Stimulated activated CD8-positive, alpha-beta memory T cell treated with anti-CD3 and anti-CD28 coated beads, Interleukin-12 subunit alpha, Interleukin-12 subunit beta, amount 100 ng/mL, for 24 hours (primary cell): ENCODE results near the gene RNF214.
"Not testable (repeated sequence)": the region's sequence is repeated elsewhere in the genome, so short reads cannot be mapped to it uniquely, and the experiment has no call there.

Source experiments
- DNase-seq: peaks from one replicate; pipeline ENCODE4 v3.0.0-alpha.2; 2020; ENCODE audit errors: extremely low read depth

The RNF214 gene

DNA sequence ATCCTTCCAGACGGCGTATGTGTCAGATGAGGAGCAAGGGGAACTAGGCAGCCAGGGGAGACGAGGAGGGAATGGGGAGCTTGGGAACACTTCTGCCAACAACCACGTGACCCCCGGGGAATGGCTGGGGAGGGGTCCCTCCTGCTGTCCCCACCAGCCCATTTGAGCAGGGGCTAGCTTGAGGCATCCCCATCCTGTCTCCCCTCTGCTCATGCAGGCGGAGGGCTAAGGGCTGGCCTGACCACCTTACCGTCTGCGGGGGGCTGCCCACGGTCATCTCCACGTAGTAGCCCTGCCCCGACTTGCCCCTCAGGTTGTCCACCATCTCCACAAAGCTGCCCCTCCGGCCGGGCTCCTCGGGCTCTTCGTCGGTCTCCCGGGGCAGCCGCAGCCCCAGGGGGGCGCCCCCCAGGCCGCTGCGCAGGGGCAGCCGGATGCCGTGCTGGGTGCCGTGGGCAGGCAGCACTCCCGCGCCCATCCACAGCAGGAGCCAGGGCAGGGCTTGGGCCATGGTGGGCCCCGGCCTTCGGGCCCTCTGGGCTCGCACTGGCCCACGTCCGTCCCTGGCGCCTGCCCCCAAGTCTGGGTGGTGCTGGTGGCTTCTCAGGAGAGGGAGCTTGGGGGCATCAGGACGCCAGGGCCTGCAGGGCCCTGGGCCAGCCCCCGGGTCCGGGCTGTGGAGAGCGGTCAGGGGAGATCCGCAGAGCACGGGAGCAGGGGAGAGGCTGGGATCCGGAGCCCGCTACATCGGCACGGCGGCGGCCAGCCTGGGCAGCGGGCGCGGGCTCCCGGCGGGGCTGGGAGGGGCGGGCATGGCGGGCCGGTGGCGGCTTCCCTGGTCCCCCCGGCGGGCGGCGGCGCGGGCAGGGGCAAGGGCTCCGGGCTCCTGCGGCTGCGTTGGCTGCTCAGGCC is 83.1 kb downstream of the RNF214 start:
- DNase-seq, result no peak

DNA sequence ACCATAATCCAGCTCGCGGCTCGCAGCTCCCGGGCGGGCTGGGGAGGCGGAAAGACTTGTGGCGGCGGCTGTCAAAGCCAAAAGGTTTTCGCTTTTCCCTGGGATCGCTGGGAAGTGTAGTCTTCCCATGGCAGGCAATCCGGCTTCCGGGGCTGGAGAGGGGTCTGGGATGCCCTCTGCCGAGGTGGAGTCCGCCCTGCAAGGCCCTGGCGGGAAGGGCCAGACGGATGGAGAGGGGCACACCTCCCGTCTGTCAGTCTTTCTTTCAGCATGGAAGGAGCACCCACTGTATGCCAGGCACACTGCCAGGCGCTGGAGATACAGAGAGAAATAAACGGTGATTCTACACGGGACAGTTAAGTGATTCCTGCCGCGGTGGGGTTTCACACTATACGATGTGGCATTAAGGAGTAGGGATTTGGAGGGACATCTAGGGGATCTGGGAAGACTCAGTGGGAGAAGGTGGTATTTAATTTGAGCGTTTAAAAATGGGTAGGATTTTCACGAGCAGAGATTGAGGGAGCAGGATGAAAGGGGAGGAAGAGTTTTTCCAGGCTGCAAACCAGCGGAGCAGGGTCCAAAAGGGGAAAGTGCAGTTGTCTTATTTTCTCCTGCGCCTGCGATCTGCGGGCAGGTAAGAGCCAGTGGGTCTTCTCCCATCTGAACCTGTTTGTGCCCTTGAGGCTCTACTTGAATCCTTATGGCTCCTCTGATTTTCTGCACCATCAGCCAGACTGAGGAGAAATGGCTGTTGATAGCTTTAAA is 83.9 kb downstream of the RNF214 start, which contains the start of gene BACE1:
Gene BACE1 (minus strand): TSS at position 60 of the 765 bp plus-strand sequence. CDS start 461 bp downstream, outside the sequence.
- no peak for DNase-seq

DNA sequence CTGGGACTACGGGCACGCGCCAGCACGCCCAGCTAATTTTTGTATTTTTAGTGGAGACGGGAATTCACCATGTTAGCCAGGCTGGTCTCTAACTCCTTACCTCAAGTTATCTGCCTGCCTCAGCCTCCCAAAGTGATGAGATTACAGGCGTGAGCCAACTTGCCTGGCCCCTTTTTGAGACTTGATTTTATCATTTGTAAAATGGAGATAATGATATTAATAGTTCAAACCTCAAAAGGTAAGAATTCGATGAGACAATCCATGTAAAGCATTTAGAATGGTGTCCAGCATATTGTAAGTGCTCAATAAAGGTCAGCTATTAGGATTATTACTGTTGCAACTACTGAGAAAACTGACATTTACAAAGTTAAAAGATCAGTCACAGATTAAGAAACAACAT is 86.3 kb downstream of the RNF214 start:
- no peak for DNase-seq

DNA sequence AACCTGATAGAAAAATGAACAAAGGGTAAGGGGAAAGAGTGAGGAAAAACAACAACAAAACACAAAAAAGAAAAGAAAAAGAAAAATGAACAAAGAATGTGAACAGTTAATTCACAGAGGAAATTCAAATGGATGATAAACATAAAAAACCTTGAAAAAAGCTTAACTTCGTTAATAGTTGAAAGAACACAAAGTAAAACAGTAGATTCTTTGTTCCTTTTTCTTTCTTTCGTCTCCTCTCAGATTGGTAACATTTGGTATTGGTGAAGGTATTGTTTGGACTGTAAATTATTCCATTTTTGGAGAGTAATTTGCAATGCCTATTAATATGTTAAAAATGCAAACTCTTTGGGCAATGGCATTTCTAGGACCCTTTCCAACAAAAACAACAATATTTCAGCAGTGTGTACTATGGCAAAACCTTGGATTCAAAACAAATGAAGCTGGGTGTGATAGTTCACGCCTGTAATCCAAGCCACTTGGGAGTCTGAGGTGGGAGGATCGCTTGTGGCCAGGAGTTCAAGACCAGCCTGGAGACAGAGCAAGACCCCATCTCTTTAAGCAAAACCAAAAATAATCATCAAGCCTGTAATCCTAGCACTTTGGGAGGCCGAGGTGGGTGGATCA is 86.9 kb downstream of the RNF214 start:
- DNase-seq, result no peak

DNA sequence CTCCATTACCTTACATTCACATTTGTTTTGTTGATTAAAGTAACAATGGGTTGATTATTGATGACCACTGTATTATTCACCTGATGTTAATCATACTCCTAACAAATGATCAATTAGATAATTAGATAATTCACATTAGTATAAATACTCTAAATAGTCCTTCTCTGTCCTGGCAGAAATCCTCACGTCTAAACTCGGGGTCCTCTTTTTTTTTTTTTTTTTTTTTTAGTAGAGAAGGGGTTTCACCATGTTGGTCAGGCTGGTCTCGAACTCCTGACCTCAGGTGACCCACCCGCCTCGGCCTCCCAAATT is 94.7 kb downstream of the RNF214 start:
- not testable (repeated sequence) for DNase-seq

DNA sequence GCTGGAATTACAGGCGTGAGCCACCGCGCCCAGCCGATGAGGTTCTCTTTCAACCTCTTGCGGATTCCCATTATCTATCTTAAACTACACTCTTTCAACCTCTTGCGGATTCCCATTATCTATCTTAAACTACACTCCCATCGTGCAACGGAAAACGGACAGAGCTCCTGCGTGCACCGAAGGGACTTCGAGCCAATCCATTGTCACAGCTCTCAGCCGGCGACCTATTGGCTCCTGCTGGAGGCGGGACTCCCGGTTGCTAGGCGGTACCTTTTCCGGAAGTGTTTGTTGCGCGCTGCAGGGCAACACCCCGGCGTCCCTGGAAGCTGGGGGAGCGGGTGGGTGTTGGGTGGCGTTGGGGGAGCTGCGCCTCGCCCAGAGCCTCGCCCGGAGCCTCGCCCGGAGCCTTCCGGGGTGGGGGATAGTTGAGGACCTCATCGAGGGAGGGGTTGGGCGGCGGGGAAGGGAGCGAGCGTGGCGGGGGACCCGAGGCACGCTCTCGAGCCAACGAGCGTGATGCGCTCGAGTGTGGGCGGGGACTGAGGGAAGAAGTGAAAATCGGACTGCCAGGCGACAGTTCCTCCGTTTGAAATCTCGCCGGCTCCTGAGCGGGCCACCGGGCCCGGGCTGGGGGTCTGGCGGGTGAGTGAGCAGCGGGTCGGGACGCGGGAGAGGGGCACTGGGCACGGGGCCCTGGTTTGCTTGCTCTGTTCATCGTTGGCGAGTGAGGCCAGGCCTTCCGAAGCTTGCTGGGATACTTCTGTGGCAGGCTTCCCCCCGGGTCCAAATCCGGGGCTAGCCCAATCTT is 95.3 kb downstream of the RNF214 start, which contains the start of gene CEP164:
Gene CEP164 (plus strand): TSS at position 288 of the 808 bp plus-strand sequence. CDS start 10,733 bp downstream, outside the sequence.
- peak; percentile 84 for DNase-seq

DNA sequence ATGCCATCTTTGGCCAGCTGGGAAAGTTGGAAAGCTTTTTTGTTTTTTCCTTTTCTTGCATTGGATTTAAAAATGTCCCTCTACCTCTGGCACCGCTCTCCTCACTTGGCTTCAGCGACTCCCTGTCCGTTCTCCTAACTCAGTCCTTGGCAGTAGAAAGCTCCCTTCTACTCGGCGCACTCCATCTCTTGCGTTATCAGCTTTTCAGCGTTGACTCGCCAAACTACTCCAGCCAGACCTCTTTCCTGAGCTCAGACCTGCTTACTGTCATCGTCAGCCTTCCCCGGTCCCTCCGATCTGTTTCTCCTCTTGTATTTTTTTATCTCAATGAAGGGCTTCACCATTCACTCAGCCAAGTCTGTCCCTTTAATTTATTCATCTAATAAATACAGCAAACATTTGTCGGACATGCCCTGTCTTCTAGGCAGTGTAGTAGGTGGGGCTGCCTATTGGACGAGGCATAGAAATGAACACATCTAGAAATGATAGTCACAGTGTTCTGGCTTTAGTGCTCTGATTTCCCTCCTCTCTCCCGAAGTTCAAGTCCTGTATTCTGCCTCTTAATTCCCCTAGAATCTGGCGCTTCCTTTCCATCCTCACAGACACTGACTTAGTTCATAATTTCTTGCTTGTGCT is 96.0 kb downstream of the RNF214 start:
- no peak for DNase-seq

DNA sequence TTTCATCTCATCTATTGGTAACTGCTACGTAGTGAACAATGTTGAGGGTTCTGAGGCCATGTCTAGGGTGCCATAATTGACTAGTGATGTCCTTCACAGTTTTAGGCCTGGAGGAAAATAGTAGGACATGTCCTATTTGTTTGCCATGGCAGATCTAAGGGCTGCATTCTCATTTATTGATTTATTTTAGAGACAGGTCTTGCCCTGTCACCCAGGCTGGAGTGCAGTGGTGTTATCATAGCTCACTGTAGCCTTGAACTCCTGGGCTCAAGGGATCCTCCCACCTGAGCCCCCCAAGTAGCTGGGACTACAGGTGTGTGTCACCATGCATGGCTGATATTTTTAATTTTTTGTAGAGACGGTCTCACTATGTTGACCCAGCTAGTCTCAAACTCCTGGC is 100.4 kb downstream of the RNF214 start:
- no peak for DNase-seq

DNA sequence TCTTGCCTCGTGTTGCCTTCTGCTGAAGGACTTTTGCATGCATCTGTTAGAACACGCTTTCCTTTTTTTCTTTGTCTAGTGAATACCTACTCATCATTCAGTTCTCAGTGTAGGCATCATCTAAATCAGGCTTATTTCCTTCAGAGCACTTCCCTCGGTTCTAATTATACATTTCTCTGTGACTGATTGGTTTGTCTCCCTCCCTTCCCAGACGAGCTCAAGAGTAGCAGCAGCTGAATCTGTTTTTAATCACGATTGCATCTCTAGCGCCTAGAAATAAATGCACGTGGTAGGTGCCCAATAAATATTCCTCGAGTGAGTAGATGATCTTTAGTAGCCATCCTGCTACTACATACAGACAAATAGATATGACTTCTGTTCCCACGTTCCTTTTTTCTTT is 101.4 kb downstream of the RNF214 start:
- no peak for DNase-seq

DNA sequence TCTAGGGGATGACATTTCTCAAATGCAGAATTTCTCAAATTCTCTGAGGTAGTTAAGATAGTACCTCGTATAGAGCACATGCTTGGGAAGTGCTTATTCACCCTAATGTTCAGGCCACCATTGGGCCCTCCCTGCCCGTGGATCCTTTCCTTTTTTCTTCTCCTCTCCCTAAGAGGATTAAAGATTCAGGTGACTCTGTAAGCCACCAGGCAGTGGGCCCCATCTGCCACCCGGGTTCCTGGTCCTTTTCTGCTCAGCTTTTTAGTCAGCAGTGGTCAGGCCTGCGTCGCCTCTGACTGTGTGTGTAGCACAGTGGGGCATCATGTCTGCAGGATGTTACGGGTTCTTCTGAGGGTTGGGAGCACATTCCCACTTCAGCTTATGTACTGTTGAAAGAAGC is 102.4 kb downstream of the RNF214 start:
- no peak for DNase-seq

DNA sequence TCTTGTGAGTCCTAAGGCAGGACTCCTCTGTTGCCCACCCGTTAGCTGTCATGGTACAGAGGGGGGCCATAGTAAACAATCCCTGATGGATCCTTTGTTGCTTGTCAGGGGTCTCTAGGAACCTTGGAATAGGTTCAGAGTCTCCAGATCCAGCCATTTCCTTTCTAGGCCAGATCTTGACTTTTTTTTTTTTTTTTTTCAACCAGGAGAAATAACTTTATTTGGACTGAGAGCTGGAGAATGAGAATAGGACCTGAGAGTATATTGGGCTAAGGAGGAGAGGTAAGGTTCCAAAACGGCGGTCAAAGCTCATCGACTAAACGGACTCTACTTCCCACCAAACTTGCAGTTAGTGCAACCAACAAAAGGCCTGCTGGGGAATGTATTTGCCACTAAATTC is 102.9 kb downstream of the RNF214 start:
- no peak for DNase-seq
